Loucy (cell line): Measurements from ENCODE around the gene GRK2.
"Not testable (repeated sequence)": the region's sequence is repeated elsewhere in the genome, so short reads cannot be mapped to it uniquely, and the experiment has no call there.

Experiments
- H2AFZ ChIP-seq: fragments of 200-600 bp; sonication (generic); 2 replicates; pipeline ENCODE4 v1.6.0; 2016; ENCODE audit warnings: antibody characterized with exemption, mild to moderate bottlenecking, low read length, moderate library complexity
- H3F3A ChIP-seq: fragments of 200-600 bp; 2 replicates; pipeline ENCODE4 v1.6.0; 2016; ENCODE audit warnings: antibody characterized with exemption, low read depth, mild to moderate bottlenecking
- H3K27me3 ChIP-seq: fragments of 200-600 bp; sonication (generic); 2 replicates; pipeline ENCODE4 v1.6.1; 2014; ENCODE audit warnings: low read length, mild to moderate bottlenecking; ENCODE audit not compliant: insufficient read depth, poor library complexity, severe bottlenecking
- H3K36me3 ChIP-seq: fragments of 200-600 bp; sonication (generic); 2 replicates; pipeline ENCODE4 v1.6.1; 2016; ENCODE audit warnings: low read length; ENCODE audit not compliant: insufficient read depth
- H3K4me1 ChIP-seq: fragments of 200-600 bp; sonication (generic); 2 replicates; pipeline ENCODE4 v1.5.1; 2014; ENCODE audit warnings: low read length, mild to moderate bottlenecking; ENCODE audit not compliant: insufficient read depth, poor library complexity, severe bottlenecking
- H3K4me2 ChIP-seq: fragments of 200-600 bp; sonication (generic); 2 replicates; pipeline ENCODE4 v1.6.0; 2014; ENCODE audit warnings: antibody characterized with exemption, low read length, low read depth, mild to moderate bottlenecking; ENCODE audit not compliant: poor library complexity, severe bottlenecking
- H3K4me3 ChIP-seq: fragments of 200-600 bp; sonication (generic); 2 replicates; pipeline ENCODE4 v1.5.1; 2014; ENCODE audit warnings: low read length, mild to moderate bottlenecking, mixed read lengths; ENCODE audit not compliant: poor library complexity, severe bottlenecking
- H3K79me2 ChIP-seq: fragments of 200-600 bp; sonication (generic); 2 replicates; pipeline ENCODE4 v1.6.1; 2014; ENCODE audit warnings: low read length; ENCODE audit not compliant: insufficient read depth
- H3K9ac ChIP-seq: fragments of 200-600 bp; sonication (generic); 2 replicates; pipeline ENCODE4 v1.6.0; 2014; ENCODE audit warnings: mild to moderate bottlenecking, low read depth, low read length, moderate library complexity; ENCODE audit not compliant: poor library complexity, severe bottlenecking
- H3K9me2 ChIP-seq: fragments of 200-600 bp; sonication (generic); replicated peaks from 2 replicates; pipeline ENCODE4 v1.6.1; 2016; ENCODE audit warnings: low read depth, low read length, mixed read lengths
- H3K9me3 ChIP-seq: fragments of 200-600 bp; sonication (generic); 2 replicates; pipeline ENCODE4 v1.6.1; 2014; ENCODE audit warnings: mild to moderate bottlenecking, antibody characterized with exemption, low read length, low read depth; ENCODE audit not compliant: insufficient read depth
- H4K20me1 ChIP-seq: fragments of 200-600 bp; sonication (generic); 2 replicates; pipeline ENCODE4 v1.6.0; 2014; ENCODE audit warnings: antibody characterized with exemption, low read length, mild to moderate bottlenecking; ENCODE audit not compliant: insufficient read depth, poor library complexity, severe bottlenecking
- EZH2phosphoT487 ChIP-seq: fragments of 200-600 bp; IDR thresholded peaks from 2 replicates; pipeline ENCODE4 v1.6.1; 2018; ENCODE audit warnings: antibody characterized with exemption, mild to moderate bottlenecking, moderate library complexity, borderline replicate concordance
- TF ChIP-seq, protein P1 (sequence below): fragments of 200-600 bp; sonication (generic); conservative IDR thresholded peaks from 2 replicates; pipeline ENCODE4 v1.5.1; 2014; ENCODE audit warnings: mild to moderate bottlenecking, antibody characterized with exemption, low read length

Gene GRK2

DNA sequence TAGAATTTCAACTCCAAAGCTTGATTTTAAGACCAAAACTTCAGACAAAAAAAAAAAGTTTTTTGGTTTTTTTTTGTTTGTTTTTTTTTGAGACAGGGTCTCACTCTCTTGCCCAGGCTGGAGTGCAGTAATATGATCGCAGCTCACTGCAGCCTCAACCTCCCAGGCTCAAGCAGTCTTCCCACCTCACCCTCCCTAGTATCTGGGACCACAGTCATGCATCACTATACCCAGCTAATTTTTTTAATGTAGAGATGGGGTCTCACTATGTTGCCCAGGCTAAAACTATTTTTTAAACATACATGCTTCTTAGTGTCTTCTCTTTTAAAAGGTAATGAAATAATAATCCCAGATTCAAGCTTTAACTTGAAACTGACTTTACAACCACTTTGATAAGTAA is 35.4 kb upstream of the GRK2 start:
- Histone ChIP-seq H3F3A (no peaks in the 10 kb centered on the region), H3K9me3 (no peaks in the 10 kb centered on the region), H3K9me2 (no peaks in the 10 kb centered on the region), H4K20me1 (no peaks in the 10 kb centered on the region), H3K36me3 (peaks cover 63% of the 10 kb centered on the region), H3K79me2 (no peaks in the 10 kb centered on the region), H3K4me3 (no peak overlapping the region), H3K9ac (no peak overlapping the region), H3K4me2 (no peak overlapping the region), H3K4me1 (no peaks in the 10 kb centered on the region), H3K27me3 (no peaks in the 10 kb centered on the region), H2AFZ (no peak overlapping the region)
- TF ChIP-seq EZH2phosphoT487 = no peak
- TF ChIP-seq, protein P1, sequence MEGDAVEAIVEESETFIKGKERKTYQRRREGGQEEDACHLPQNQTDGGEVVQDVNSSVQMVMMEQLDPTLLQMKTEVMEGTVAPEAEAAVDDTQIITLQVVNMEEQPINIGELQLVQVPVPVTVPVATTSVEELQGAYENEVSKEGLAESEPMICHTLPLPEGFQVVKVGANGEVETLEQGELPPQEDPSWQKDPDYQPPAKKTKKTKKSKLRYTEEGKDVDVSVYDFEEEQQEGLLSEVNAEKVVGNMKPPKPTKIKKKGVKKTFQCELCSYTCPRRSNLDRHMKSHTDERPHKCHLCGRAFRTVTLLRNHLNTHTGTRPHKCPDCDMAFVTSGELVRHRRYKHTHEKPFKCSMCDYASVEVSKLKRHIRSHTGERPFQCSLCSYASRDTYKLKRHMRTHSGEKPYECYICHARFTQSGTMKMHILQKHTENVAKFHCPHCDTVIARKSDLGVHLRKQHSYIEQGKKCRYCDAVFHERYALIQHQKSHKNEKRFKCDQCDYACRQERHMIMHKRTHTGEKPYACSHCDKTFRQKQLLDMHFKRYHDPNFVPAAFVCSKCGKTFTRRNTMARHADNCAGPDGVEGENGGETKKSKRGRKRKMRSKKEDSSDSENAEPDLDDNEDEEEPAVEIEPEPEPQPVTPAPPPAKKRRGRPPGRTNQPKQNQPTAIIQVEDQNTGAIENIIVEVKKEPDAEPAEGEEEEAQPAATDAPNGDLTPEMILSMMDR = no peak

DNA sequence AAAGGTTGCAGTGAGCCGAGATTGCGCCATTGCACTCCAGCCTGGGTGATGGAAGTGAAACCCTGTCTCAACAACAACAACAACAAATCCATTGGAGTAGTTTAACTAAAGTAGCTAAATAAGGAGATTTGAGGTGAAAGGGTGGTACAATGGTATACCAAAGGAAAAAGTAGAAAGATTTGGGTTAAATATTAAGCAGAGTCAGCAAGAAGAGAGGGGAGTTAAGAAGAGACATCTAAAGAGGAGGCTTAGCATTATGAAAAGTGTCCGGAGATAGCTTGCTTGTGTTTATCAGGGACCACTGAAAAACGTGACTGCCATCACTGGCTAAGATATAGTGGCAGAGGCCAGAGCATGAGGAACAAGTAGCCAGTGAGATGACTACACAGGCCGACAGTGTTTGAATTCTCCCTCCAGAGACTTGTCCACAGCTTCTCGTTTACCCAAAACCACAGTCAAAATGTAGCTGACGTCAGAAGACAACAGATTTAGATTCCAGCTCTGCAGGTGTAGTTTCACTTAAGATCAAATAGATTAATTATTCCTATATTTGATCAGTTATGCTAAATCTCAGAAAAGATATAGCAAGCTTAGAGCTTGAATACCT is 32.6 kb upstream of the GRK2 start:
- Histone ChIP-seq H4K20me1 (peaks cover under 1% of the 10 kb centered on the region), H3K9me2 (no peaks in the 10 kb centered on the region), H2AFZ (no peak overlapping the region), H3K27me3 (no peaks in the 10 kb centered on the region), H3K79me2 (peaks cover 5% of the 10 kb centered on the region; the same call in 1 of the 2 replicates), H3K4me1 (peaks cover 2% of the 10 kb centered on the region), H3K4me3 (no peak overlapping the region), H3F3A (no peaks in the 10 kb centered on the region), H3K9me3 (no peaks in the 10 kb centered on the region), H3K4me2 (no peak overlapping the region), H3K36me3 (peaks cover 48% of the 10 kb centered on the region), H3K9ac (no peak overlapping the region)
- no peak for TF ChIP-seq EZH2phosphoT487
- TF ChIP-seq, protein P1 = no peak

DNA sequence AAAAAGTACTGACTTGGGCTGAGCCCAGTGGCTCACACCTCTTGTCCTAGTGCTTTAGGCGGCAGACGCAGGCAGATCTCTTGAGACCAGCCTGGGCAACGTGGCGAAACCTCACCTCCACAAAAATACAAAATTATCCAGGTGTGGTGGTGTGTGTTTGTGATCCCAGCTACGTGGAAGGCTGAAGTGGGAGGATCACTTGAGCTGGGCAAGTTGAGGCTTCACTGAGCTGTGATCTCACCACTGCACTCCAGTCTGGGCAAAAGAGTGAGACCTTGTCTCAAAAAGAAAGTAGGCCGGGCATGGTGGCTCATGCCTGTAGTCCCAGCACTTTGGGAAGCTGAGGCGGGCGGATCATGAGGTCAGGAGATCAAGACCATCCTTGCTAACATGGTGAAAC is 31.7 kb upstream of the GRK2 start:
- H3K27me3 ChIP-seq, H3K9me2 ChIP-seq, H3K4me2 ChIP-seq, H3K9ac ChIP-seq, H2AFZ ChIP-seq, H3F3A ChIP-seq, H3K9me3 ChIP-seq, H3K4me3 ChIP-seq, H4K20me1 ChIP-seq: not testable (repeated sequence)
- H3K36me3 ChIP-seq = peaks cover 41% of the 10 kb centered on the region; the same call in 1 of the 2 replicates
- peaks cover 10% of the 10 kb centered on the region; the same call in 1 of the 2 replicates for H3K79me2 ChIP-seq
- peaks cover 10% of the 10 kb centered on the region for H3K4me1 ChIP-seq

DNA sequence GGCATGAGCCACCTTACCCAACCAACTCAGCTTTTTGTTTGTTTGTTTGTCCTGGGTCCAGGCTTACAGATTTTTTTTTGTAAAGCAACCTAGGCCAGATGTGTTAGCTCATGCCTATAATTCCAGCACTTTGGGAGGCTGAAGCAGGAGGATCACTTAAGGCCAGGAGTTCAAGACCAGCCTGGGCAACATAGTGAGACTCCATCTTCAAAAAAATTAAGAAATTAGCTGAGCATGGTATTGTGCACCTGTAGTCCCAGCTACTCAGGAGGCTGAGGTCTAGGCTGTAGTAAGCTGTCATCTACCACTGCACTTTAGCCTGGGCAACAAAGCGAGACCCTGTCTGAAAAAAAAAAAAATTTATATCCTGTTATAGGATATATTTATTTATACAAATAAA is 28.7 kb upstream of the GRK2 start:
- Histone ChIP-seq H3K9me3 (no peaks in the 10 kb centered on the region), H3F3A (no peaks in the 10 kb centered on the region), H3K9me2 (no peaks in the 10 kb centered on the region), H3K36me3 (peaks cover 18% of the 10 kb centered on the region; the same call in 1 of the 2 replicates), H3K4me3 (no peak overlapping the region), H2AFZ (no peak overlapping the region), H4K20me1 (peaks cover 30% of the 10 kb centered on the region), H3K4me1 (peaks cover 26% of the 10 kb centered on the region), H3K27me3 (no peaks in the 10 kb centered on the region), H3K4me2 (no peak overlapping the region), H3K79me2 (peaks cover 37% of the 10 kb centered on the region), H3K9ac (no peak overlapping the region)
- TF ChIP-seq EZH2phosphoT487 = no peak
- TF ChIP-seq, protein P1 = no peak
